Caco-2 (cell line): ENCODE results near the gene KNG1. TPM values are rescaled to one million over a fixed set of nuclear protein-coding genes. Genes with fewer than 3 reads are reported as not detected.
"Not testable (repeated sequence)": the region's sequence is repeated elsewhere in the genome, so short reads cannot be mapped to it uniquely, and the experiment has no call there.

Experiments
- BruUV-seq: library from RNA; stranded (reverse); fragments of 400-500 nt; replicated peaks from 2 replicates; lab custom pipeline; 2021; lab: Mats Ljungman, UMichigan
- CTCF ChIA-PET: fragments of 300-600 bp; sonication (Branson Sonifier 250); formaldehyde crosslinking; loops from one replicate; lab custom pipeline; 2022; ENCODE audit warnings: antibody characterized with exemption; lab: Charles Lee
- POLR2A ChIA-PET: fragments of 300-600 bp; sonication (Branson Sonifier 250); formaldehyde crosslinking; loops from one replicate; lab custom pipeline; 2022; ENCODE audit warnings: antibody characterized with exemption; lab: Charles Lee
- DNase-seq, 2 experiments: peaks; one replicate each; pipeline versions ENCODE4 v3.0.0 to v3.0.0-alpha.2; 2020 to 2022
- H3K27me3 ChIP-seq: replicated peaks from 2 replicates; pipeline ENCODE4 v1.6.0; 2011; ENCODE audit warnings: low read length; ENCODE audit not compliant: control insufficient read depth, insufficient read depth
- H3K36me3 ChIP-seq: 2 replicates; pipeline ENCODE4 v1.5.1; 2011; ENCODE audit warnings: low read length; ENCODE audit not compliant: control insufficient read depth, insufficient read depth
- H3K4me1 ChIP-seq: fragments of 250-450 bp; sonication (Bioruptor Pico); 2 replicates; pipeline ENCODE4 v1.5.1; 2020; ENCODE audit warnings: mild to moderate bottlenecking
- H3K4me3 ChIP-seq: 2 replicates; pipeline ENCODE4 v1.5.1; 2011; ENCODE audit warnings: low read depth, mild to moderate bottlenecking, control low read depth, low read length
- H3K9me3 ChIP-seq: fragments of 250-450 bp; sonication (Bioruptor Pico); 2 replicates; pipeline ENCODE4 v1.5.1; 2020; ENCODE audit warnings: mild to moderate bottlenecking, moderate library complexity
- H3K27ac Mint-ChIP-seq: one replicate; pipeline ENCODE4 v1.8.0; 2022; ENCODE audit warnings: mixed read lengths; ENCODE audit not compliant: unreplicated experiment
- H3K27me3 Mint-ChIP-seq: one replicate; pipeline ENCODE4 v1.8.0; 2022; ENCODE audit warnings: mixed read lengths; ENCODE audit not compliant: insufficient read depth, unreplicated experiment
- H3K36me3 Mint-ChIP-seq: one replicate; pipeline ENCODE4 v1.8.0; 2022; ENCODE audit warnings: mild to moderate bottlenecking, mixed read lengths; ENCODE audit not compliant: insufficient read depth, unreplicated experiment
- H3K4me1 Mint-ChIP-seq: one replicate; pipeline ENCODE4 v1.8.0; 2022; ENCODE audit warnings: low read depth, mixed read lengths; ENCODE audit not compliant: unreplicated experiment
- H3K4me3 Mint-ChIP-seq: one replicate; pipeline ENCODE4 v1.8.0; 2022; ENCODE audit warnings: mild to moderate bottlenecking, moderate library complexity, mixed read lengths; ENCODE audit not compliant: unreplicated experiment
- H3K9me3 Mint-ChIP-seq: one replicate; pipeline ENCODE4 v1.8.0; 2022; ENCODE audit warnings: mixed read lengths; ENCODE audit not compliant: unreplicated experiment
- CTCF ChIP-seq, 2 experiments: fragments of 200-600 bp in 1 of 2; IDR thresholded peaks; 1 replicate in 1 of 2; 2 replicates in 1 of 2; pipeline versions ENCODE4 v1.5.1 to v1.8.0; 2011 to 2022; ENCODE audit warnings: antibody characterized with exemption in 1 of 2, control low read depth in 1 of 2, inconsistent platforms in 1 of 2, low read depth in 1 of 2, low read length in 1 of 2, mild to moderate bottlenecking in 1 of 2, moderate library complexity in 1 of 2; ENCODE audit not compliant: insufficient read depth in 1 of 2, severe bottlenecking in 1 of 2, unreplicated experiment in 1 of 2
- intact Hi-C: fragments of 100-400 bp; cut with micrococcal nuclease; formaldehyde crosslinking; loops from one replicate; pipeline ENCODE4 v1.10.0; 2022; ENCODE audit not compliant: unreplicated experiment
- total RNA-seq: library from RNA; stranded (reverse); gene quantifications from 2 replicates; pipeline ENCODE4 v1.2.3, GENCODE V29; 2022

KNG1 gene
- total RNA-seq, 1 experiment from 2014 or later, result 9.5 TPM

- no peaks in the 10 kb centered on the region for H3K9me3 Mint-ChIP-seq
- no peak for TF ChIP-seq CTCF (IDR thresholded peaks at IDR 0.05; ENCODE audit: insufficient read depth in 1 of 2, low read depth in 1 of 2, low read length in 1 of 2, severe bottlenecking in 1 of 2, unreplicated experiment in 1 of 2)
- H3K4me1 ChIP-seq, result no peaks in the 10 kb centered on the region
- H3K36me3 Mint-ChIP-seq, result no peaks in the 10 kb centered on the region
- ChIA-PET CTCF (no interaction called here), POLR2A (no interaction called here)
- no peak overlapping the region for H3K4me3 ChIP-seq
- no peak overlapping the region for H3K4me3 Mint-ChIP-seq
- H3K36me3 ChIP-seq, result no peaks in the 10 kb centered on the region
- no peak overlapping the region for H3K27ac Mint-ChIP-seq
- no peaks in the 10 kb centered on the region for H3K27me3 ChIP-seq
- DNase-seq, result no peak
- no peaks in the 10 kb centered on the region for H3K9me3 ChIP-seq
- intact Hi-C loops, result no loop called here
- H3K27me3 Mint-ChIP-seq, result peaks cover 2% of the 10 kb centered on the region
- BruUV-seq, result no TSS peak
- no peaks in the 10 kb centered on the region for H3K4me1 Mint-ChIP-seq
These were observed 11.0 kb upstream of the KNG1 start for GRCh38 chr3:186705882-186706780.

GRCh38 chr3:186708983-186709679, 8.0 kb upstream of the KNG1 start:
- no peaks in the 10 kb centered on the region for H3K36me3 Mint-ChIP-seq
- DNase-seq, result no peak
- Histone ChIP-seq H3K4me3 (no peak overlapping the region), H3K4me1 (no peaks in the 10 kb centered on the region), H3K9me3 (no peaks in the 10 kb centered on the region), H3K27me3 (no peaks in the 10 kb centered on the region), H3K36me3 (no peaks in the 10 kb centered on the region)
- no peaks in the 10 kb centered on the region for H3K27me3 Mint-ChIP-seq
- no peak overlapping the region for H3K27ac Mint-ChIP-seq
- ChIA-PET CTCF (no interaction called here), POLR2A (no interaction called here)
- intact Hi-C loops, result no loop called here
- no TSS peak for BruUV-seq
- no peak for TF ChIP-seq CTCF (IDR thresholded peaks at IDR 0.05; ENCODE audit: insufficient read depth in 1 of 2, low read depth in 1 of 2, low read length in 1 of 2, severe bottlenecking in 1 of 2, unreplicated experiment in 1 of 2)
- H3K4me1 Mint-ChIP-seq, result peaks cover 6% of the 10 kb centered on the region
- H3K4me3 Mint-ChIP-seq, result no peak overlapping the region
- H3K9me3 Mint-ChIP-seq, result no peaks in the 10 kb centered on the region

GRCh38 chr3:186710694-186711093, 6.5 kb upstream of the KNG1 start:
- intact Hi-C loops, H3K4me1 ChIP-seq, H3K27ac Mint-ChIP-seq, POLR2A ChIA-PET, H3K4me1 Mint-ChIP-seq, DNase-seq, H3K9me3 ChIP-seq, H3K36me3 Mint-ChIP-seq, CTCF ChIA-PET, H3K27me3 Mint-ChIP-seq, H3K27me3 ChIP-seq, H3K9me3 Mint-ChIP-seq, BruUV-seq, H3K4me3 Mint-ChIP-seq, H3K4me3 ChIP-seq, H3K36me3 ChIP-seq: not testable (repeated sequence)
